Nucleus accumbens (tissue), 56 donors: ENCODE data around the gene FTH1.

ENCODE experiments used
- DNase-seq, 56 donors: peaks; one replicate each; lab custom pipeline; 2025; lab: John Stamatoyannopoulos, UW

The FTH1 gene

DNA sequence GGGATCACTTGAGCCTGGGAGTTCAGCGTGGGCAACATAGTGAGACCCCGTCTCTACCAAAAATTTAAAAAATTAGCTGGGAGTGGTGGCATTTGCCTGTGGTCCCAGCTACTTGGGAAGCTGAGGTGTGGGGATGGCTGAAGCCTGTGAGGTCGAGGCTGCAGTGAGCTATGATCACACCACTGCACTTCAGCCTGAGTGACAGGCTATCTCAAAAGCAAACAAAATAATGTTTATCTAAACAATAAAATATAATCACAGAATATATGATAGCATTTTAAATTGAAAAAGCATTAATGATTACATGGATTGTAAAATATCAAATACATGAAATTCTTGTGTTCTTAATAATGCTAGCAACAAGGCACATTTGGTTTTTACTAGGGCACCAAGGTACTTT lies 14.6 kb downstream of the FTH1 start:
- DNase-seq, result no peak

DNA sequence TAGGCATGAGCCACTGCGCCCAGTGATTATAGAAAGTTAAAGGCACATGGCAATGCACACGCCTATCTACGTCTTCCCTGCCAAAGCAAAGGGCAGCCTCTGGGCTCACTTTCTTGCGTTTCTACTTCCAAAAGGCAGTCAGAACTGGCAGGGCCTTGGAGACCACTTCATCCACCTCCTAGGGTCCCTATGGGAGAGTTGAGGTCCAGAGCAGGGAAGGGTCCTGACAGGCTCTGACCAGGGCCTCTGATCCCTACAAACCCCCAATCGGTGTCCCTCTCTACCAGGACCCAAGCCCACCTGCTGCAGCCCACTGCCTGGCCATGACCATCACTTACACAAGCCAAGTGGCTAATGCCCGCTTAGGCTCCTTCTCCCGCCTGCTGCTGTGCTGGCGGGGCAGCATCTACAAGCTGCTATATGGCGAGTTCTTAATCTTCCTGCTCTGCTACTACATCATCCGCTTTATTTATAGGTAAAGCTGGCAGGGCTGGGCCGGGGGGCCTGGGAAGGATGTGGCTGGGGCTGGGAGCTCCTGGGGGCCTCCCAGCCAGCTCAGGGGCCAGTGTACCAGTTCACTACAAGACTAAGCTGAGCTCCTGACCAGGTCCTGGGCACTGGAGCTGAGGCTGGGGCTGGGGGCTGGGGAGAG lies 15.8 kb downstream of the FTH1 start:
- no peak for DNase-seq

DNA sequence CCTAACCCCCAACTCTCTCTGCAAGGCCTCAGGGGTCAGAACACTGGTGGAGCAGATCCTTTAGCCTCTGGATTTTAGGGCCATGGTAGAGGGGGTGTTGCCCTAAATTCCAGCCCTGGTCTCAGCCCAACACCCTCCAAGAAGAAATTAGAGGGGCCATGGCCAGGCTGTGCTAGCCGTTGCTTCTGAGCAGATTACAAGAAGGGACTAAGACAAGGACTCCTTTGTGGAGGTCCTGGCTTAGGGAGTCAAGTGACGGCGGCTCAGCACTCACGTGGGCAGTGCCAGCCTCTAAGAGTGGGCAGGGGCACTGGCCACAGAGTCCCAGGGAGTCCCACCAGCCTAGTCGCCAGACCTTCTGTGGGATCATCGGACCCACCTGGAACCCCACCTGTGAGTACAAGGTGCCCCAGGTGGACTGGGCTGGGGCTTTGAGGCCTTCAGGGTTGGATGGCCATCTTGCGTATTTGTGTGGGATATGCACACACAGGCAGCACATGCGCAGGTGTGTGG lies 17.3 kb downstream of the FTH1 start, which contains the start of gene BEST1:
Gene BEST1, plus strand, starts transcription at position 317 of the 513 bp plus-strand sequence. CDS start 1,456 bp downstream, outside the sequence.
- DNase-seq, result peak in 47 of 56 donors; percentile 34 to 87 (median 72)

DNA sequence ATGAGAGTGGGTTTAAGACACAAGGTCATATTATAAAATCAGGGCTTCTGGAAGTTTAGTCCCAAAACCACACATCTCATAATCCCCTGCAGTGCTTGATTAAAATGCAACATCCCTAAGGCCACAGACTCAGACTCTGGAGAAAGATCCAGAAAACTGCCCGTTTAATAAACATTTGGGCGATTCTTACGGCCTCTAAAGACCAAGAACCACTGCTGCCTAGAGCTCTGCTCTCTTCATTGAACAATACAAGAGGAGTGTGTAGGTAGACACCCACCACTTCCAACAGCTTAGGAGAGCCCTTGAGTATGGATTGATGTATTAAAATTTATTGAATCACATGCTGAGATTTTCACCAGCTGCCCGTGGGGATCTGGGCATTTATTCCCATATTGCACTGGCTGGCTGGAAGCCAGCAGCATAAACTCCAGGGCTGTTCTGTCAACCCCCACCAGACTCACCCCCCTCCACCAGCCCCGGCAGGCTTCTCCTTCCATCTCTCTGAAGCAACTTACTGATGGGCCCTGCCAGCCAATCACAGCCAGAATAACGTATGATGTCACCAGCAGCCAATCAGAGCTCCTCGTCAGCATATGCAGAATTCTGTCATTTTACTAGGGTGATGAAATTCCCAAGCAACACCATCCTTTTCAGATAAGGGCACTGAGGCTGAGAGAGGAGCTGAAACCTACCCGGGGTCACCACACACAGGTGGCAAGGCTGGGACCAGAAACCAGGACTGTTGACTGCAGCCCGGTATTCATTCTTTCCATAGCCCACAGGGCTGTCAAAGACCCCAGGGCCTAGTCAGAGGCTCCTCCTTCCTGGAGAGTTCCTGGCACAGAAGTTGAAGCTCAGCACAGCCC lies 18.0 kb downstream of the FTH1 start:
- peak; percentile 50 to 97 (median 91) for DNase-seq

DNA sequence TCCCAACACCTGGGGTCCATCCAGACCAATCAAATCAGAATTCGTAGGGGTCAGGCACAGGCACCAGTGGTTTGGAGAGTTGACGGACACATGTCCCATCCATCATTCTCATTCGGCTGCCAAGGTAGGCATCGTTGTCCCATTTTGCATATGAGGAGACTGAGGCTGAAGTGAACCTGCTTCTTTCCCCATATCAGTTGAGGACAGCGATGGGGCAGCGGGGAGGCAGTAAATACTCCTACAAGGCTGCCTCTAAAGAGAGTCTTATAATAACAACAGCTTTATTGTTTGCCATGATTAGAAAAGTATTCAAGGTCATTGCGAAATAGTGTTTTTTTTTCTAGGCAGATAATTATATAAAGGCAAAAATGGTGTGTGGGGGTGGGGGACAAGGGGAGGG lies 18.9 kb downstream of the FTH1 start:
- no peak for DNase-seq

DNA sequence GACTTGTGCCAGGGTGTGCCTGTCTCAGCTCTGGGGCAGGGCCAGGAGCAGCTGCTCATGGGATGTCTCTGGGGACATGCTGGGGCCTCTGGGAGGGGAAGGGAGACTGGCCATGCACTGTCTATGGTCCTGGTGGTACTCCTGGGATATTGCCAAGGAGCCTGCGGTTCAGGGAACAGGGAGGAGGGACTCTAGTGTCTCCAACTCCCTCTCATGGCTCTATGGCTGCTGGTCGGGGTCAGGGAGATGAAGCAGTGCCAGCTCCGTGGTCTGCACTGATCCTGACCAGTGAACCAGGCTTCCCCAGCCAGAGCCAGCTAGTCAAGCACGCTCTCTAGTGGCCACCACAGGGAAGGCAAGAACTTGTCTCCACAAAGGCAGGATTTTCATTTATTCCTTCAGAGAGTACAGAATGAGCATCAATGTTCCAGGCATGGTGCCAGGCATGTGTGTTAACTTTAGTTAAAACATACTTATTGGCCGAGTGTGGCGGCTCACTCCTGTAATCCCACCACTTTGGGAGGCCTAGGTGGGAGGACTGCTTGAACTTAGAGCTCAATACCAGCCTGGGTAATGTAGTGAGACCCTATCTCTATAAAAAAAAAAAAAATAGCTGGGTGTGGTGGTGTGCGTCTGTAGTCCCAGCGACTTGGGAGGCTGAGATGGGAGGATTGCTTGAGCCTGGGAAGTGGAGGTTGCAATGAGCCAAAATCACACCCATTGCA lies 19.8 kb downstream of the FTH1 start:
- DNase-seq, result peak in 52 of 56 donors; percentile 32 to 93 (median 79)

DNA sequence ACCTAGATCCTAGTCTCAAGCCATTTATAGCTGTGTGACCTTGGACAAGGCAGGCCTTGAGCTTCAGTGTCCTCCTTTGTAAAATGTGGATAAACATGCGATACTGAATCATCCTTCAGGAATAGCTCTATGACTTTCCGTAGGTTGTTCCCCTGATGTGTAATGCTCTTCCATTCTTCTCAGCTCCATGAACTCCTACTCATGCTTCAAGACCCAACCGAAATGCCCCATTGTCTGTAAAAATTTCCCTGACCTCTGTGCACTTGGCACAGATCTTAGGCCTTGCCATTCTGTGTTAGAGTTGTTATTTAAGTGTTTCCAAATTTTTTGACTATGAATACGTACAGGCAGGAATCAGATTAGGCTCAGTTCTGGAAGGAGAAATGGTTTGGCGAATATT lies 20.5 kb downstream of the FTH1 start:
- no peak for DNase-seq

DNA sequence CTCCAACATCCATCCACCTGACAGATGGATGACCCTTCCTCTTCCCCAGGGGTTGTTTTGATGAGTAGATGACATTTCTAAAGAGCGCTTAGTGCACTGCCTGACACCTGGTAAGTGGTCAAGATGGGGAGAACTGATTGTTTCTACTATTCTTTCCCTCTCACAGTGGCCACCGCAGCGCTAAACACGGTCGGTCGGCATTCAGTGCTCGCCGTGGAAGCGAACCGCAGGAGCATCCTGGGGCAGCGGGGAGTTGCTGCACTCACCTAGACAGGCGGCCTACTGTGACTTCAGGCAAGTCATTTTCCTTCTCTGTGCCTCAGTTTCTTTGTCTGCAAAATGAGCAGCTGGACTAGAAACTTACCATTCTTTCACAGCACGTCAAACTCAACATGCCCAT lies 22.2 kb downstream of the FTH1 start:
- DNase-seq, result no peak

DNA sequence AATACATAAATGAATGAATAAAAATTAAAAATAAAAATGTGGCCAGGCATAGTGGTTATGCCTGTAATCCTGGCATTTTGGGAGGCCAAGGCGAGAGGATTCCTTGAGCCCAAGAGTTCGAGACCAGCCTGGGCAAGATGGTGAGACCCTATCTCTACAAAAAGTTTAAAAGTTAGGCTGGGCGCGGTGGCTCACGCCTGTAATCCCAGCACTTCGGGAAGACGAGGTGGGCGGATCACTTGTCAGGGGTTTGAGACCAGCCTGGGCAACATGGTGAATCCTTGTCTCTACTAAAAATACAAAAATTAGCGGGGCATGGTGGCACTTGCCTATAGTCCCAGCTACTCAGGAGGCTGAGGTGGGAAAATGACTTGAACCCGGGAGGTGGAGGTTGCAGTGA lies 27.0 kb downstream of the FTH1 start:
- no peak for DNase-seq

DNA sequence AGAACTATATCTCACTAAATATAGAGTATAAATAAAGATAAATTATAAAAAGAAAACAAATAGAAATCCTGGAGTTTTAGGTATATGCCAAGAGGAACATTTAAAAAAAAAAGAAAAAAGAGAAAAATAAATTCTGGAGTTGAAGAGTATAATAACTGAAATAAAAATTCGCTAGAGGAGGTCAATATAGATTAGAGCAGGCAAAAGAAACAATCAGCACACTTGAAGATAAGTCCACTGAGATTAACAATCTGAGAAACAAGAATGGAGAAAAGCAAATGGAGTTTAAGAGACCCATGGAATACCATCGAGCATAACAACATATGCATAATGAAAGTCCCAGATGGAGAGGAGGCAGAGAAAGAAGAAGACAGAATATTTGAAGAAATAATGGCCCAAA lies 31.6 kb downstream of the FTH1 start:
- DNase-seq, result no peak

DNA sequence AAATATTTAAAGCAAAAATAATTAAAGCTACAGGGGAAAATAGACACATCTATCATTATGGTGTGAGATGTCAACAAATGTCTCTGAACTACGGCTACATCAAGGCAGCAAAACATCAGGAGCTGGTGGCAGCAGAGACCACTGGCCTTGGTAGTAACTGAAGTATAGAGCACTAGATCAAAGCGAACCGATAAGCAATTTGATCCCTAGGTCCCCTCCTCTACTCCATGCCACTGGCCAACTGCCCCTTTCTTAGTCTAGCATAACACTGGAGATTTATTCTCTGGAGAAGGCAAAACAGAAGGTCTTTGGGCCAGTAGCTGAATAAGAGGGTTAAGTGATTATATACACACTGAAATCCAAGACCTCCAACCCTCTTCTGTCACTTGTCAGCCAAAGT lies 36.5 kb downstream of the FTH1 start:
- DNase-seq, result no peak

DNA sequence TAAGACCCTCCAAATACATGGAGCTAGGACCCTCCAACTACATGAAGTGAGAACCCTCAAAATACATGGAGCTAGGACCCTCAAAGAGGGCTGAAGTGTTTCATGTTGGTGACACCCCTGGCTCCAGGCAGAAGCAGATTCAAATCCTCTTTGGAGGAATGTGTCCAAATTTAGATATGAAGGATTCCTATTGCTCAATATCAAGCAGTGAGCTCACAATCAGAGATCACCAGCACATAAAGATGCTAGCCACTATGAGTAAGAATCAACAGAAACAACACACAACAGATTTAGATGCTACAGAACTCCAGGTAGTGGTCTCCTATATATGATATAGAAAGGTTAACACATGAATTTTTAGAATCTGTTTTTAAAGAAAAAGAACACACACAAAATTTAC lies 38.8 kb downstream of the FTH1 start:
- DNase-seq, result no peak

DNA sequence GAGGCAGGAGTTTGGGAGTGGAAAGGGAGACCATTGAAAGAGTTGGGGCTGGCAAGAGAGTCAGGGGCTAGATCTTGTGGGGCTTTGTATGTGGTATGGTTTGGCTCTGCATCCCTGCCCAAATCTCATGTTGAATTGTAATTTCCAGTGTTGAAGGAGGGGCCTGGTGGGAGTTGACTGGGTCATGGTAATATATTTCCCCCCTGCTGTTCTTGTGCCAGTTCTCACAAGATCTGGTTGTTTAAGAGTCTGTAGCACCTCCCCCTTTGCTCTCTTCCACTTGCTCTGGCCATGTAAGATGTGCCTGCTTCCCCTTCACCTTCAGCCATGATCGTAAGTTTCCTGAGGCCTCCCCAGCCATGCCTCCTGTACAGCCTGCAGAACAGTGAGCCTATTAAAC lies 39.9 kb downstream of the FTH1 start:
- DNase-seq, result no peak

DNA sequence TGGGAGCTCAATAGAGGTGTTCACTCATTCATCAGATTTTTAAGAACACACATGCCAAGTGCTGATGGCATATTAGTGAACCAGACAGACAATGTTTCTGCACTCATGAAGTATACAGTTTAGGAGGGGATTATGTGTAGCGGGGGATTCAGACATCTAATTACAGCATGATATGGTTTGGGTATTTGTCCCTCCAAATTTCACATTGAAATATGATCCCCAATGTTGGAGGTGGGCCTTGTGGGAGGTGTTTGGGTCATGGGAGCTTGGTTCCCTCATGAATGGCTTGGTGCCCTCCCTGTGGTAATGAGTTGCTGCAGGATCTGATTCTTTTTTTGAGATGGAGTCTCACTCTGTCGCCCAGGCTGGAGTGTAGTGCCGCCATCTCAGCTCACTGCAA lies 41.2 kb downstream of the FTH1 start:
- no peak for DNase-seq

DNA sequence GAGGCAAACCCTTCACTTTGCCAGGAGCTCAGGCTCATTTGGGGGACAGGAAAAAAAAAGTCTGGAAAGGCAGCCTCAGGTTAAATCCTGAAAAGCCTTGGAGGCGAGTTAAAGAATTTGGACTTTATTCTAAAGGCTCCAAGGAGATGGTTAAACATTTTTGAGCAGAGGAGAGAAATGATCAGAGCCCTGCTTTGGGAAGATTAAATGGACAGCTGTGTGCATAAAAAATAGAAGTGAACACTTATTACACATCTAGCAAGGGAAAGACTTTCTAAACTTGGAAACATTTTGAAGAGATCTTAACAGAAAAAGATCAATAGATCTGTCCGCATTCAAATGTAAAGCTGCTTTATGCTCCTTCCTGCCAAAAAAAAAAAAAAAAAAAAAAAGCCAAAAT lies 41.7 kb downstream of the FTH1 start:
- no peak for DNase-seq

DNA sequence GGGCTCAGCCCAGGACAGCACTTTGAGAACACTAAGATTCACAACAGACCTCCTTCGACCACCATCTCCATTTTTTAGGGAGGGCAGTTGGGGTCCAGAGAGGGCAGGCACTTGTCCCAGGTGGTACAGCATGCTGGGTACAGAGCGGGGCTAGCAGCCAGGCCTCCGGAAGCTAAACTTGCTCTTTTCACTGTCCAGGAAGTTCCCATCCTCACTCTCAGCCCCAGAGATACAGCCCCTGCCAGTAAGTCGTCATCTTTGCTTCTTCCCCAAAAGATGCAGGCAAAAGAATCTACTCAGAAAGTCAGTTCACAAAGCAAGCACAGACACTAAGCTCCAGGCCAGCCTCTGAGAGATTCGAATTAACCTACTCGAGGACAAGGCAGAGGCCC lies 43.4 kb downstream of the FTH1 start:
- DNase-seq, result no peak

DNA sequence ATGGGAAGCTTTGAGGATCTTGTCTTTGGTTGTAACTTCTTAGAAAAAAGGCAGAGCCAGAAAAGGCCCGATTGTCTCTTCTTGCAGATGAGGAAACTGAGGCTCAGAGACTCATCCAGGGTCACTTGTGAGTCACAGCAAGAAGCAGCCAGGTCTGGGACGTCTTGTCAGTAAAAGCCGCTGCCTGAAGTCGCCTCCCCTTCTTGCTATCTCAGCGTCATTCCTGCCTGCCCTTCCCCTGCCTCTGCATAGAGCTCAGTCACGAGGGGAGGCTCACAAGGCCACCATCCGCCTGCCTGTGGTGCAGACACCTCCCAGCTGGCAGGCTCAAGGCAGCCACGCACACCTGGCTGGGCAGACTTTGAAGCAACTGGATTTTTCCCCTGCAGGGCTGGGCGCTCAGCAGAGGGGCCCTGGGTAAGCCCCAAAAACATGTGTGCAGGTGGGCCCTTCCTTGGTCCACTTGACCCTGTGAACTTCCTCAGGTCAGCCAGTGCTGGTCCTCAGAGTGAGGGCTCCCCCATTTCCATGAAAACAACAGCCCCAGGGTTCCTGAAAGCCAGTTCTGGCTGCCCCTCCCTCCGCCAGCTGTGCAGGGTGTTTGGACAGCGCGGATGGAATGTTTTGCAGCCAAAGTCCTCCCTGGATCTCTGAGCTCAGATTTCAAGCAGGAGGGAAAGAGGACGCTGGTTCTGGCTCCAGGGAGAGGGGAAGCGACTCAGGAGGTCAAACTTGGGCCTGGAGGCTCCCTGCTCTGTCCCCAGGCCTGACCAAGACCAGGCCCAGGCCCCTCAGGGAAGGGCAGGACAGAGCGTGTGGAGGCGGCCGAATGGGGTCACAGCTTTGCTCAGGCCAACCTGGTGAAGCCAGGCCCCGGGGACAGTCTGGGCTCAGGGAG lies 44.0 kb downstream of the FTH1 start:
- DNase-seq, result peak in 3 of 56 donors; percentile 14 to 24 (median 14)

DNA sequence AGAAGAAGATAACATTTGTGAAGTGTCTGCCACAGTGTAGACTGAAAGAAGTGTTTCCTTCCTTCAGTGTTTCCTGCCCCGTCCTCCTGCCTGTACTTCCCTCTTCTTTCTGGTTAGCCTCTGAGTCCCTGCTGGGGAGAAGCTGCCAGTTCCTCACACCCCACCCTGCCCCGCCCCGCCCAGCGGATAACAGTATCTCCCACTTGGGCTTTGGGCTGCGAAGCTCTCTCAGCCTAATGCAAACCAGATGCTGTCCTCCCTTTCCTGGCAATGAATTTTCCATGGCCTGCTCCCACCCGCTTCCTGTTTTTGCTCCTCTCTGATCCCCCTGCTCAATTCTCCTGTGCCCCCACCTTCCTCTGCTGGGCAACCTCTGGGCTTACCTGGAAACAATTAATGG lies 44.9 kb downstream of the FTH1 start:
- DNase-seq, result peak in 2 of 56 donors; percentile 18 to 19

DNA sequence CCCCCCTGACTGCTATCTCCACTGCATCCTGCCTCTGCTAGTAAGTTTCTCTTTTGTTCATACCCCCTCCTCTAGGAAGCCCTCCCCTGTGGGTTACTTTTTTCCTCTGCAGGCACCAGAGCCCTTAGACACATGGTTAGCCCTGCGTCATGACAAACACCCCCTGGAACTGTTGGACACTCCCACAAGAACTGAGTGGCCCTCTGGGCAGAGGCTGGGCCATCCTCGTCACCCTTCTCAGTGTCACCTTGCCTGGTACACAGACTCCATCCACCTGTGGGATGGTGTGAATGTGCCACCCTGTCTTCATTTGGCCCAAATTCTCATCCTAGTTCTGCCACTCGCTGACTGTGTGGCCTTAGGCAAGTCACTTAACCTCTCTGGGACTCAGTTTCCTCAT lies 46.0 kb downstream of the FTH1 start:
- no peak for DNase-seq
